ENCODE results near the gene CALML6.

- TF ChIP-seq, protein P1, sequence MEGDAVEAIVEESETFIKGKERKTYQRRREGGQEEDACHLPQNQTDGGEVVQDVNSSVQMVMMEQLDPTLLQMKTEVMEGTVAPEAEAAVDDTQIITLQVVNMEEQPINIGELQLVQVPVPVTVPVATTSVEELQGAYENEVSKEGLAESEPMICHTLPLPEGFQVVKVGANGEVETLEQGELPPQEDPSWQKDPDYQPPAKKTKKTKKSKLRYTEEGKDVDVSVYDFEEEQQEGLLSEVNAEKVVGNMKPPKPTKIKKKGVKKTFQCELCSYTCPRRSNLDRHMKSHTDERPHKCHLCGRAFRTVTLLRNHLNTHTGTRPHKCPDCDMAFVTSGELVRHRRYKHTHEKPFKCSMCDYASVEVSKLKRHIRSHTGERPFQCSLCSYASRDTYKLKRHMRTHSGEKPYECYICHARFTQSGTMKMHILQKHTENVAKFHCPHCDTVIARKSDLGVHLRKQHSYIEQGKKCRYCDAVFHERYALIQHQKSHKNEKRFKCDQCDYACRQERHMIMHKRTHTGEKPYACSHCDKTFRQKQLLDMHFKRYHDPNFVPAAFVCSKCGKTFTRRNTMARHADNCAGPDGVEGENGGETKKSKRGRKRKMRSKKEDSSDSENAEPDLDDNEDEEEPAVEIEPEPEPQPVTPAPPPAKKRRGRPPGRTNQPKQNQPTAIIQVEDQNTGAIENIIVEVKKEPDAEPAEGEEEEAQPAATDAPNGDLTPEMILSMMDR (IDR thresholded peaks at IDR 0.05), result no peak
- no peak for TF ChIP-seq POLR2A (IDR thresholded peaks at IDR 0.05)
- no peak for TF ChIP-seq EP300 (IDR thresholded peaks at IDR 0.05)
These were observed 5.1 kb downstream of the CALML6 start for GRCh38 chr1:1920057-1920607.
